MG63 (cell line): Measurements from ENCODE around the gene SUGP1. TPM values are rescaled to one million over a fixed set of nuclear protein-coding genes. Genes with fewer than 3 reads are reported as not detected.

Experiments
- DNase-seq: peaks from one replicate; pipeline ENCODE4 v3.0.0-alpha.2; 2020
- H3K27me3 ChIP-seq: fragments of 250-450 bp; sonication (Bioruptor Pico); 2 replicates; pipeline ENCODE4 v1.5.1; 2020; ENCODE audit warnings: mild to moderate bottlenecking, moderate library complexity
- H3K36me3 ChIP-seq: fragments of 250-450 bp; sonication (Bioruptor Pico); 2 replicates; pipeline ENCODE4 v1.5.1; 2020; ENCODE audit warnings: mild to moderate bottlenecking, moderate library complexity
- H3K4me3 ChIP-seq: fragments of 250-450 bp; sonication (Bioruptor Pico); 2 replicates; pipeline ENCODE4 v1.5.1; 2020; ENCODE audit warnings: mild to moderate bottlenecking, moderate library complexity
- H3K9me3 ChIP-seq: fragments of 250-450 bp; sonication (Bioruptor Pico); 2 replicates; pipeline ENCODE4 v1.5.1; 2020; ENCODE audit warnings: mild to moderate bottlenecking, moderate library complexity
- total RNA-seq: library from RNA; depleted of rRNA; stranded (reverse); fragments of >200 nt; shearing (Covaris generic); gene quantifications from 2 replicates; pipeline ENCODE4 v1.2.3, GENCODE V29; 2014; ENCODE audit warnings: low replicate concordance; rRNA removed

The SUGP1 gene
- total RNA-seq, 1 experiment from 2014 or later, result 28.9 TPM

DNA sequence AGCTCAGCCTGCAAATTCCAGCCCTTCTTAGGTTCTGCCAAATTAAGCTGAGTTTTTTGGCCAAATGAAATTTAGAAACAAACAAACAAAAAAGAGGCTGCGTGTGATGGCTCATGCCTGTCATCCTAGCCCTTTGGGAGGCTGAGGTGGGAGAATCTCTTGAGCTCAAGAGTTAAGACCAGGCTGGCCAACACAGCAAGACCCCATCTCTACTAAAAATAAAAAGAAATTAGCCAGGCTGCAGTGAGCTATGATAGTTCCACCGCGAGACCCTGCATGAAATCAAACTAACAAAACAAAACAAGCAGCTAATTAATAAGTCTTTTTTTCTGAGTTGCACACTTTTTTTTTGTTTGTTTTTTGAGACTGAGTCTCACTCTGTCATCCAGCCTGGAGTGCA, 90.6 kb downstream of the SUGP1 start:
- DNase-seq, result no peak
- H3K36me3 ChIP-seq, result no peaks in the 10 kb centered on the region
- H3K9me3 ChIP-seq, result peaks cover 13% of the 10 kb centered on the region
- H3K4me3 ChIP-seq, result no peak overlapping the region
- H3K27me3 ChIP-seq, result peaks cover 78% of the 10 kb centered on the region

DNA sequence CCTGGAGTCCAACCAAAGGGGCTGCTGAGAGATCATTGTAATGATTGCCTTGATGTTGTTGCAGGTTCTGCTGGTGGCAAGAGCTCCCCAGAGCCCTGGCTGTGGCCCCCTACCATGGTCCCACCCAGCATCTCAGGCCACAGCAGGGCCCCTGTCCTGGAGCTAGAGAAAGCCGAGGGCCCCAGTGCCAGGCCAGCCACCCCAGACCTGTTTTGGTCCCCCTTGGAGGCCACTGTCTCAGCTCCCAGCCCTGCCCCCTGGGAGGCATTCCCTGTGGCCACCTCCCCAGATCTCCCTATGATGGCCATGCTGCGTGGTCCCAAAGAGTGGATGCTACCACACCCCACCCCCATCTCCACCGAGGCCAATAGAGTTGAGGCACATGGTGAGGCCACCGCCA, 93.1 kb downstream of the SUGP1 start:
- Histone ChIP-seq H3K27me3 (peaks cover 95% of the 10 kb centered on the region), H3K9me3 (no peaks in the 10 kb centered on the region), H3K4me3 (no peak overlapping the region), H3K36me3 (no peaks in the 10 kb centered on the region)
- DNase-seq, result no peak

DNA sequence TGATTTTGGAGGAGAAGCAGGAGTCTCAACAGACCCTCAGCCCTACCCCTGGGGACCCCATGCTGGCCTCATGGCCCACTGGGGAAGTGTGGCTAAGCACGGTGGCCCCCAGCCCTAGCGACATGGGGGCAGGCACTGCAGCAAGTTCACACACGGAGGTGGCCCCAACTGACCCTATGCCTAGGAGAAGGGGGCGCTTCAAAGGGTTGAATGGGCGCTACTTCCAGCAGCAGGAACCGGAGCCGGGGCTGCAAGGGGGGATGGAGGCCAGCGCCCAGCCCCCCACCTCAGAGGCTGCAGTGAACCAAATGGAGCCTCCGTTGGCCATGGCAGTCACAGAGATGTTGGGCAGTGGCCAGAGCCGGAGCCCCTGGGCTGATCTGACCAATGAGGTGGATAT, 93.6 kb downstream of the SUGP1 start:
- no peak for DNase-seq
- peaks cover 95% of the 10 kb centered on the region for H3K27me3 ChIP-seq

GRCh38 chr19:19226204-19226603, 94.1 kb downstream of the SUGP1 start:
- Histone ChIP-seq H3K4me3 (no peak overlapping the region), H3K27me3 (peaks cover 95% of the 10 kb centered on the region), H3K9me3 (no peaks in the 10 kb centered on the region), H3K36me3 (no peaks in the 10 kb centered on the region)
- DNase-seq, result no peak

More for the DNA sequence above, 93.6 kb downstream of the SUGP1 start:
- Histone ChIP-seq H3K9me3 (no peaks in the 10 kb centered on the region), H3K36me3 (no peaks in the 10 kb centered on the region), H3K4me3 (no peak overlapping the region)

Other genes with a start within 250 kb of the SUGP1 start
- gene TMEM161A, start 182.0 kb downstream of the SUGP1 start, total RNA-seq, result 33.2 and 64.3 TPM in 2 replicates
- gene MEF2B, start 150.2 kb downstream of the SUGP1 start, total RNA-seq, result 2.1 TPM in 1 of 2 replicates, not detected in the other
- gene BORCS8, start 128.4 kb downstream of the SUGP1 start, total RNA-seq, result 16.5 and 37.4 TPM in 2 replicates
- gene RFXANK, start 128.3 kb downstream of the SUGP1 start, total RNA-seq, result 64.9 and 144 TPM in 2 replicates
- gene NR2C2AP, start 117.1 kb downstream of the SUGP1 start, total RNA-seq, result 46.4 and 63.1 TPM in 2 replicates
- gene NCAN, start 108.6 kb downstream of the SUGP1 start, total RNA-seq, result 0.07 and 0.79 TPM in 2 replicates
- gene TM6SF2, start 47.2 kb downstream of the SUGP1 start, total RNA-seq, result not detected in 2 replicates
- 19.6 and 32.9 TPM in 2 replicates for gene MAU2, start 320 bp upstream of the SUGP1 start, total RNA-seq
- 46.3 and 69.1 TPM in 2 replicates for gene GATAD2A, start 85.2 kb upstream of the SUGP1 start, total RNA-seq
- gene TSSK6, start 195.0 kb upstream of the SUGP1 start, total RNA-seq, result 9.0 TPM in 1 of 2 replicates, not detected in the other
- 152 and 344 TPM in 2 replicates for gene NDUFA13, start 195.7 kb upstream of the SUGP1 start, total RNA-seq
- gene YJEFN3, start 208.4 kb upstream of the SUGP1 start, total RNA-seq, result 3.1 and 4.8 TPM in 2 replicates
- 0.66 and 1.1 TPM in 2 replicates for gene CILP2, start 217.8 kb upstream of the SUGP1 start, total RNA-seq